H1 (cell line): ENCODE measurements around the gene OSBPL2.

Experiments used
- CHD2 ChIP-seq: IDR thresholded peaks from 2 replicates; pipeline ENCODE4 v1.6.1; 2012; ENCODE audit warnings: low read length, improper control_type of control experiment
- CTCF ChIP-seq, 3 experiments: IDR thresholded peaks; 1 replicate in 2 of 3; 2 replicates in 1 of 3; pipeline versions ENCODE4 v1.5.1 to v1.6.1; 2011; ENCODE audit warnings: low read length in 3 of 3, mild to moderate bottlenecking in 3 of 3, inconsistent platforms in 2 of 3, low read depth in 1 of 3, moderate library complexity in 1 of 3; ENCODE audit not compliant: insufficient read depth in 1 of 3; ENCODE audit errors: control extremely low read depth in 1 of 3
- EGR1 ChIP-seq: IDR thresholded peaks from 2 replicates; pipeline ENCODE4 v1.6.1; 2011; ENCODE audit warnings: low read depth, low read length, borderline replicate concordance
- EP300 ChIP-seq, 2 experiments: IDR thresholded peaks; 1 replicate in 1 of 2; 2 replicates in 1 of 2; pipeline ENCODE4 v1.6.1; 2011 to 2012; ENCODE audit warnings: low read depth in 2 of 2, low read length in 2 of 2, mild to moderate bottlenecking in 2 of 2, borderline replicate concordance in 1 of 2, inconsistent platforms in 1 of 2, moderate library complexity in 1 of 2
- EZH2 ChIP-seq: fragments of 200-600 bp; sonication (generic); IDR thresholded peaks from 2 replicates; pipeline ENCODE4 v1.7.1; 2012; ENCODE audit warnings: low read depth, mild to moderate bottlenecking, moderate library complexity, low read length, inconsistent platforms; ENCODE audit not compliant: severe bottlenecking
- PHF8 ChIP-seq: fragments of 200-600 bp; sonication (generic); conservative IDR thresholded peaks from 2 replicates; pipeline ENCODE4 v1.7.1; 2012; ENCODE audit warnings: low read depth, mild to moderate bottlenecking, inconsistent platforms, low read length, moderate library complexity
- POLR2A ChIP-seq, 2 experiments: IDR thresholded peaks; 1 replicate in 1 of 2; 2 replicates in 1 of 2; pipeline ENCODE4 v1.6.1; 2011; ENCODE audit warnings: low read depth in 2 of 2, low read length in 2 of 2, mild to moderate bottlenecking in 2 of 2; ENCODE audit errors: control extremely low read depth in 1 of 2
- POU5F1 ChIP-seq: IDR thresholded peaks from 2 replicates; pipeline ENCODE4 v1.6.1; 2011; ENCODE audit warnings: low read depth, mild to moderate bottlenecking, low read length, moderate library complexity
- SP1 ChIP-seq: IDR thresholded peaks from 2 replicates; pipeline ENCODE4 v1.6.1; 2011; ENCODE audit warnings: low read depth, low read length
- TAF7 ChIP-seq: optimal IDR thresholded peaks from 2 replicates; pipeline ENCODE3; 2011; ENCODE audit warnings: low read depth, mild to moderate bottlenecking, inconsistent platforms, low read length, moderate library complexity, borderline replicate concordance
- TCF12 ChIP-seq: IDR thresholded peaks from 2 replicates; pipeline ENCODE4 v1.6.1; 2011; ENCODE audit warnings: low read depth, mild to moderate bottlenecking, low read length
- TEAD4 ChIP-seq: IDR thresholded peaks from 2 replicates; pipeline ENCODE4 v1.6.1; 2012; ENCODE audit warnings: low read depth, low read length, inconsistent platforms, mixed read lengths
- USF2 ChIP-seq: IDR thresholded peaks from 2 replicates; pipeline ENCODE4 v1.6.1; 2011; ENCODE audit warnings: low read length, improper control_type of control experiment
- ZNF274 ChIP-seq: IDR thresholded peaks from 2 replicates; pipeline ENCODE4 v1.7.0; 2012; ENCODE audit warnings: low read length, borderline replicate concordance; ENCODE audit errors: extremely low read depth

GRCh38 chr20:62316331-62317166, 78.2 kb downstream of the OSBPL2 start:
- TF ChIP-seq EZH2 (no peak), EGR1 (no peak), CTCF (IDR thresholded peaks at IDR 0.05; ENCODE audit: control extremely low read depth in 1 of 3, insufficient read depth in 1 of 3, low read depth in 1 of 3, low read length in 3 of 3) (no peak), PHF8 (no peak), SP1 (no peak), EP300 (IDR thresholded peaks at IDR 0.05; ENCODE audit: borderline replicate concordance in 1 of 2, low read depth in 2 of 2, low read length in 2 of 2) (no peak), TCF12 (no peak), POLR2A (IDR thresholded peaks at IDR 0.05; ENCODE audit: control extremely low read depth in 1 of 2, low read depth in 2 of 2, low read length in 2 of 2) (no peak), POU5F1 (no peak), TEAD4 (no peak), USF2 (no peak), TAF7 (no peak), CHD2 (no peak), ZNF274 (no peak)
